H1 (cell line): ENCODE results near the gene CYP46A1. TPM values are rescaled to one million over a fixed set of nuclear protein-coding genes. Genes with fewer than 3 reads are reported as not detected.

Experiments used
- polyA plus RNA-seq, 7 experiments: library from polyadenylated mRNA; depleted of rRNA in 3 of 7; stranded (reverse) in 5 of 7; unstranded in 2 of 7; fragments of >200 nt in 5 of 7; fragments of 200-250 nt in 2 of 7; gene quantifications; 1 replicate in 5 of 7; 2 replicates in 1 of 7; 4 replicates in 1 of 7; pipeline versions ENCODE4 v1.2.1 to v1.2.3, GENCODE V29; 2011 to 2013; ENCODE audit warnings: missing spikeins in 2 of 7, mixed read lengths in 2 of 7
- total RNA-seq: library from RNA; stranded (reverse); fragmentation: NEBNext Ultra II Directional; extraction: Animal tissue kit (Norgen Biotek cat#: 25700); gene quantifications from 2 replicates; pipeline ENCODE4 v1.2.1, GENCODE V29; 2021
- TF ChIP-seq, protein P1 (sequence below): fragments of 300-600 bp; sonication (generic); IDR thresholded peaks from 2 replicates; pipeline ENCODE4 v1.7.1; 2012; ENCODE audit warnings: low read length, moderate library complexity, mild to moderate bottlenecking, inconsistent platforms; ENCODE audit not compliant: insufficient replicate concordance

Gene CYP46A1
- total and polyA plus RNA-seq, 2 of the 8 experiments (the other 6 are each of a cell fraction or from before 2014, with no cell fraction given), result 0.41 to 1.3 TPM

DNA sequence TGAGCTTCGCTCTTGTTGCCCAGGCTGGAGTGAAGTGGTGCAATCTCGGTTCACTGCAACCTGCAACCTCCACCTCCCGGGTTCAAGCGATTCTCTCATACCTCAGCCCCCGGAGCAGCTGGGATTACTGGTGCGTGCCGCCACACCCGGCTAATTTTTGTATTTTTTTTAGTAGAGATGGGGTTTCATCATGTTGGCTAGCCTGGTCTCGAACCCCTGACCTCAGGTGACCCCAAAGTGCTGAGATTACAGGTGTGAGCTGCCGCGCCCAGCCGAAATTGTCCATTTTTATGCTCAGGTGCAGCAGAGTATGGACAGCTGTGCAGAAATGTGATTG lies 19.2 kb upstream of the CYP46A1 start (continued):
- TF ChIP-seq, protein P1, sequence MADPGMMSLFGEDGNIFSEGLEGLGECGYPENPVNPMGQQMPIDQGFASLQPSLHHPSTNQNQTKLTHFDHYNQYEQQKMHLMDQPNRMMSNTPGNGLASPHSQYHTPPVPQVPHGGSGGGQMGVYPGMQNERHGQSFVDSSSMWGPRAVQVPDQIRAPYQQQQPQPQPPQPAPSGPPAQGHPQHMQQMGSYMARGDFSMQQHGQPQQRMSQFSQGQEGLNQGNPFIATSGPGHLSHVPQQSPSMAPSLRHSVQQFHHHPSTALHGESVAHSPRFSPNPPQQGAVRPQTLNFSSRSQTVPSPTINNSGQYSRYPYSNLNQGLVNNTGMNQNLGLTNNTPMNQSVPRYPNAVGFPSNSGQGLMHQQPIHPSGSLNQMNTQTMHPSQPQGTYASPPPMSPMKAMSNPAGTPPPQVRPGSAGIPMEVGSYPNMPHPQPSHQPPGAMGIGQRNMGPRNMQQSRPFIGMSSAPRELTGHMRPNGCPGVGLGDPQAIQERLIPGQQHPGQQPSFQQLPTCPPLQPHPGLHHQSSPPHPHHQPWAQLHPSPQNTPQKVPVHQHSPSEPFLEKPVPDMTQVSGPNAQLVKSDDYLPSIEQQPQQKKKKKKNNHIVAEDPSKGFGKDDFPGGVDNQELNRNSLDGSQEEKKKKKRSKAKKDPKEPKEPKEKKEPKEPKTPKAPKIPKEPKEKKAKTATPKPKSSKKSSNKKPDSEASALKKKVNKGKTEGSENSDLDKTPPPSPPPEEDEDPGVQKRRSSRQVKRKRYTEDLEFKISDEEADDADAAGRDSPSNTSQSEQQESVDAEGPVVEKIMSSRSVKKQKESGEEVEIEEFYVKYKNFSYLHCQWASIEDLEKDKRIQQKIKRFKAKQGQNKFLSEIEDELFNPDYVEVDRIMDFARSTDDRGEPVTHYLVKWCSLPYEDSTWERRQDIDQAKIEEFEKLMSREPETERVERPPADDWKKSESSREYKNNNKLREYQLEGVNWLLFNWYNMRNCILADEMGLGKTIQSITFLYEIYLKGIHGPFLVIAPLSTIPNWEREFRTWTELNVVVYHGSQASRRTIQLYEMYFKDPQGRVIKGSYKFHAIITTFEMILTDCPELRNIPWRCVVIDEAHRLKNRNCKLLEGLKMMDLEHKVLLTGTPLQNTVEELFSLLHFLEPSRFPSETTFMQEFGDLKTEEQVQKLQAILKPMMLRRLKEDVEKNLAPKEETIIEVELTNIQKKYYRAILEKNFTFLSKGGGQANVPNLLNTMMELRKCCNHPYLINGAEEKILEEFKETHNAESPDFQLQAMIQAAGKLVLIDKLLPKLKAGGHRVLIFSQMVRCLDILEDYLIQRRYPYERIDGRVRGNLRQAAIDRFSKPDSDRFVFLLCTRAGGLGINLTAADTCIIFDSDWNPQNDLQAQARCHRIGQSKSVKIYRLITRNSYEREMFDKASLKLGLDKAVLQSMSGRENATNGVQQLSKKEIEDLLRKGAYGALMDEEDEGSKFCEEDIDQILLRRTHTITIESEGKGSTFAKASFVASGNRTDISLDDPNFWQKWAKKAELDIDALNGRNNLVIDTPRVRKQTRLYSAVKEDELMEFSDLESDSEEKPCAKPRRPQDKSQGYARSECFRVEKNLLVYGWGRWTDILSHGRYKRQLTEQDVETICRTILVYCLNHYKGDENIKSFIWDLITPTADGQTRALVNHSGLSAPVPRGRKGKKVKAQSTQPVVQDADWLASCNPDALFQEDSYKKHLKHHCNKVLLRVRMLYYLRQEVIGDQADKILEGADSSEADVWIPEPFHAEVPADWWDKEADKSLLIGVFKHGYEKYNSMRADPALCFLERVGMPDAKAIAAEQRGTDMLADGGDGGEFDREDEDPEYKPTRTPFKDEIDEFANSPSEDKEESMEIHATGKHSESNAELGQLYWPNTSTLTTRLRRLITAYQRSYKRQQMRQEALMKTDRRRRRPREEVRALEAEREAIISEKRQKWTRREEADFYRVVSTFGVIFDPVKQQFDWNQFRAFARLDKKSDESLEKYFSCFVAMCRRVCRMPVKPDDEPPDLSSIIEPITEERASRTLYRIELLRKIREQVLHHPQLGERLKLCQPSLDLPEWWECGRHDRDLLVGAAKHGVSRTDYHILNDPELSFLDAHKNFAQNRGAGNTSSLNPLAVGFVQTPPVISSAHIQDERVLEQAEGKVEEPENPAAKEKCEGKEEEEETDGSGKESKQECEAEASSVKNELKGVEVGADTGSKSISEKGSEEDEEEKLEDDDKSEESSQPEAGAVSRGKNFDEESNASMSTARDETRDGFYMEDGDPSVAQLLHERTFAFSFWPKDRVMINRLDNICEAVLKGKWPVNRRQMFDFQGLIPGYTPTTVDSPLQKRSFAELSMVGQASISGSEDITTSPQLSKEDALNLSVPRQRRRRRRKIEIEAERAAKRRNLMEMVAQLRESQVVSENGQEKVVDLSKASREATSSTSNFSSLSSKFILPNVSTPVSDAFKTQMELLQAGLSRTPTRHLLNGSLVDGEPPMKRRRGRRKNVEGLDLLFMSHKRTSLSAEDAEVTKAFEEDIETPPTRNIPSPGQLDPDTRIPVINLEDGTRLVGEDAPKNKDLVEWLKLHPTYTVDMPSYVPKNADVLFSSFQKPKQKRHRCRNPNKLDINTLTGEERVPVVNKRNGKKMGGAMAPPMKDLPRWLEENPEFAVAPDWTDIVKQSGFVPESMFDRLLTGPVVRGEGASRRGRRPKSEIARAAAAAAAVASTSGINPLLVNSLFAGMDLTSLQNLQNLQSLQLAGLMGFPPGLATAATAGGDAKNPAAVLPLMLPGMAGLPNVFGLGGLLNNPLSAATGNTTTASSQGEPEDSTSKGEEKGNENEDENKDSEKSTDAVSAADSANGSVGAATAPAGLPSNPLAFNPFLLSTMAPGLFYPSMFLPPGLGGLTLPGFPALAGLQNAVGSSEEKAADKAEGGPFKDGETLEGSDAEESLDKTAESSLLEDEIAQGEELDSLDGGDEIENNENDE, result no peak
